ES-I3 (cell line): Measurements from ENCODE around the gene RERE.
"Not testable (repeated sequence)": the region's sequence is repeated elsewhere in the genome, so short reads cannot be mapped to it uniquely, and the experiment has no call there.

Experiments used
- H3K36me3 ChIP-seq: 2 replicates; pipeline ENCODE4 v1.6.1; 2013; ENCODE audit warnings: mild to moderate bottlenecking, low read length, control low read depth, moderate library complexity; ENCODE audit not compliant: insufficient read depth
- H3K4me1 ChIP-seq: 2 replicates; pipeline ENCODE4 v1.6.1; 2013; ENCODE audit warnings: mild to moderate bottlenecking, control low read depth, low read length; ENCODE audit not compliant: insufficient read depth
- H3K9ac ChIP-seq: 2 replicates; pipeline ENCODE4 v1.6.1; 2013; ENCODE audit warnings: low read depth, mild to moderate bottlenecking, low read length, moderate library complexity
- H3K9me3 ChIP-seq: 2 replicates; pipeline ENCODE4 v1.6.1; 2013; ENCODE audit warnings: mild to moderate bottlenecking, low read length, moderate library complexity; ENCODE audit not compliant: control insufficient read depth, insufficient read depth

RERE gene

GRCh38 chr1:8603220-8603616, 214.2 kb downstream of the RERE start:
- peaks cover 13% of the 10 kb centered on the region; the same call in 1 of the 2 replicates for H3K4me1 ChIP-seq
- no peak overlapping the region for H3K9ac ChIP-seq
- H3K9me3 ChIP-seq = no peaks in the 10 kb centered on the region
- no peaks in the 10 kb centered on the region for H3K36me3 ChIP-seq

DNA sequence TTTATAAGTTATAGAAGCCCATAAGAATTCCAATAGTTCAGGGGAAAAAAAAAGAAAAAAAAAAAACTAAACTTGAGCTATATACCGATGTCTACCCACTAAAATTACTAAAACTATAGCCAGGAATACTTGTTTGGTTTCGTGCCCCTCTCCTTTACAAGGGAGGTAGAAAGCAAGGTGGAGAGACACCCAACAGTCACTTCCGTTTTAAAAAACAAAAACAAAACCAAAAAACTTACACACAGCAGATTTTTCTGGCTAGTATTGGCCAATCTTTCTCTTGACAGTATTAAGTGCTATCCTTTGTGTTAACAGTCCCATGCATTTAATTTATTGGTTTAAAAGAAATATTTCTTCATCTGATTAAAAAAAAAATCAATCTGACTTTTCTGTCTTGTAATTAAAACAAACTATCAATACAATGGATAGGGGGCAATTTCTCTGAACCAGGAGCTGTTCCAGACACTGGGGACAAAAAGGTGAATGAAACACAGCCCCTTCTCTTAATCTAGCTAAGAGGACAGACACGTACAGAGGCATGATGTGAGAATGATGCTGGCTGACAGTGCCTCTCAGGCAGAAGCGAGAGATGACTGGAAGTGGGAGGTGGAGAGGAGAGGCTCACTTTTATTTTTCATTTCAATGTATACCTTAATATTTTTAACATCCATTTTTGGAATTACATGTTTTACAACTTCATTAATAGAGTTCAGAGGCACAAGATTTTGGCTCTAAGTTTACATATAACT, 214.8 kb downstream of the RERE start:
- no peak overlapping the region for H3K9ac ChIP-seq
- no peaks in the 10 kb centered on the region for H3K36me3 ChIP-seq
- no peaks in the 10 kb centered on the region for H3K9me3 ChIP-seq
- H3K4me1 ChIP-seq = peaks cover 18% of the 10 kb centered on the region; the same call in 1 of the 2 replicates

GRCh38 chr1:8600336-8600735, 217.1 kb downstream of the RERE start:
- Histone ChIP-seq H3K4me1 (peaks cover 21% of the 10 kb centered on the region; the same call in 1 of the 2 replicates), H3K9me3 (no peaks in the 10 kb centered on the region), H3K9ac (no peak overlapping the region), H3K36me3 (no peaks in the 10 kb centered on the region)

GRCh38 chr1:8599646-8600212, 217.7 kb downstream of the RERE start:
- no peak overlapping the region for H3K9ac ChIP-seq
- H3K9me3 ChIP-seq = no peaks in the 10 kb centered on the region
- no peaks in the 10 kb centered on the region for H3K36me3 ChIP-seq
- H3K4me1 ChIP-seq = peaks cover 21% of the 10 kb centered on the region; the same call in 1 of the 2 replicates

DNA sequence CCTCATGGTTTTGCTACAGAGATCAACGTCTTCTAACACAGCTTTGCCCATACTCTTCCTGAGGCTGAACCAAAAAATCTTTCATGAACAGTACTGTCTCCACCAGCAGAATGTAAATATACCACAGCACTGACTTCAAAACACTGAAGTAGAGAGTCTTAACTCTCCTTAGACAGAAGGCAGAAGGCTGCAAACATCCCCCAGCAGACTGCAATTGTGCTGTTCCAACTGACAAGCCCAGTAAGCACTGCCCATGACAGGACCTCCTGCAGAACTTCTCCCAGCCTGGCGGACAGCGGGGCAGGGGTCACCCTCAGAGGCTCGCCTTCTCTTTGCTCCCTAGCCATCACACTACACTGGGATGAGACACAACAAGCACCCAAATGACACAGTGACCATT, 218.7 kb downstream of the RERE start:
- Histone ChIP-seq H3K4me1 (peaks cover 17% of the 10 kb centered on the region; the same call in 1 of the 2 replicates), H3K9me3 (peaks cover 5% of the 10 kb centered on the region; the same call in 1 of the 2 replicates), H3K9ac (no peak overlapping the region), H3K36me3 (no peaks in the 10 kb centered on the region; the same call in 1 of the 2 replicates)

- H3K9ac ChIP-seq = no peak overlapping the region
- H3K4me1 ChIP-seq = peaks cover 17% of the 10 kb centered on the region; the same call in 1 of the 2 replicates
- peaks cover 7% of the 10 kb centered on the region; the same call in 1 of the 2 replicates for H3K9me3 ChIP-seq
- H3K36me3 ChIP-seq = no peaks in the 10 kb centered on the region; the same call in 1 of the 2 replicates
Measured at GRCh38 chr1:8598060-8598724, 219.2 kb downstream of the RERE start.

DNA sequence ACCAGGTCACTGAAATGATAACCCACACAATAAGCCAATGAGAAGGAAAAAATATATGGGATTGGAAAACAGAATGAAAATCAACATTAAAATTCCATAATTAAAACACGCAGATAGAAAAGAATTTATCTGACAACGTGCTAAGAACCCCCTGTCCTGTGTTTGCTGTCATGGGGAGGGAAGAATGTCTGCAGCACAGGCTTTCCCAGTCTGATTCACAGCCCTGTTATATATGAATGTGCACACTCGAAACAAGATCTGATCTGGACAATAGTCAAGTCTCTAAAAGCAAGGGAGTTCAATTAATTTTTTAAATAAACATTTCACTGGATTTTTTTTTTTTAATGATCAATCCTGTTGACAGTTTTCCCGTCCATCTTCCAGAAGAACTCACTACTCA, 220.0 kb downstream of the RERE start:
- H3K4me1 ChIP-seq = peaks cover 17% of the 10 kb centered on the region; the same call in 1 of the 2 replicates
- H3K36me3 ChIP-seq = no peaks in the 10 kb centered on the region; the same call in 1 of the 2 replicates
- no peak overlapping the region for H3K9ac ChIP-seq
- H3K9me3 ChIP-seq = peaks cover 7% of the 10 kb centered on the region; the same call in 1 of the 2 replicates

GRCh38 chr1:8595941-8596340, 221.5 kb downstream of the RERE start:
- Histone ChIP-seq H3K36me3 (no peaks in the 10 kb centered on the region; the same call in 1 of the 2 replicates), H3K4me1 (peaks cover 27% of the 10 kb centered on the region), H3K9me3 (peaks cover 7% of the 10 kb centered on the region; the same call in 1 of the 2 replicates), H3K9ac (no peak overlapping the region)

- Histone ChIP-seq H3K36me3 (no peaks in the 10 kb centered on the region; the same call in 1 of the 2 replicates), H3K4me1 (peaks cover 27% of the 10 kb centered on the region), H3K9me3 (peaks cover 7% of the 10 kb centered on the region; the same call in 1 of the 2 replicates), H3K9ac (no peak overlapping the region)
Measured at GRCh38 chr1:8595332-8595731, 222.1 kb downstream of the RERE start.

GRCh38 chr1:8593292-8593691, 224.1 kb downstream of the RERE start:
- peaks cover 18% of the 10 kb centered on the region for H3K4me1 ChIP-seq
- H3K9me3 ChIP-seq, H3K9ac ChIP-seq, H3K36me3 ChIP-seq: not testable (repeated sequence)

DNA sequence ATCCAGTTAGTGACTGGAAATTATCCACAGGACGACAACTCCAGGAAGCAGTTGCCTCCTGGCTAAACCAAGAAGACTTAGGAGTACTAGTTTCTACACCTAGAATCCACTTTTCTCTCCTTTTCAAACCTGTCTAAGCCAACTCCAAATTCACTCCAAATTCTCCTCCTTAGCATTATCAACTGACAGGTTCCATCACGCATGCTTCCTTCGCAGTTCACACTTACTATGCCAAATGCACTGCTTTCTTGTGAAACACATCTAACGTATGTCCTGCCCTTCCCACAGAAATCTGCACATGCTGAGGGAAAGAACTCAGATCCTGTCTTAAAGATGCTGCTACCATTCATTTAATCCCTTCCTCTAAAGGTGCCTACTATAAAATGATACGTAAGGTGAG, 225.9 kb downstream of the RERE start:
- Histone ChIP-seq H3K9ac (no peak overlapping the region), H3K9me3 (peaks cover 7% of the 10 kb centered on the region; the same call in 1 of the 2 replicates), H3K36me3 (no peaks in the 10 kb centered on the region; the same call in none of the 2 replicates), H3K4me1 (peaks cover 12% of the 10 kb centered on the region)

- Histone ChIP-seq H3K36me3 (no peaks in the 10 kb centered on the region; the same call in none of the 2 replicates), H3K9me3 (peaks cover 7% of the 10 kb centered on the region; the same call in 1 of the 2 replicates), H3K4me1 (peaks cover 12% of the 10 kb centered on the region), H3K9ac (no peak overlapping the region)
Measured at GRCh38 chr1:8590721-8591351, 226.6 kb downstream of the RERE start.

DNA sequence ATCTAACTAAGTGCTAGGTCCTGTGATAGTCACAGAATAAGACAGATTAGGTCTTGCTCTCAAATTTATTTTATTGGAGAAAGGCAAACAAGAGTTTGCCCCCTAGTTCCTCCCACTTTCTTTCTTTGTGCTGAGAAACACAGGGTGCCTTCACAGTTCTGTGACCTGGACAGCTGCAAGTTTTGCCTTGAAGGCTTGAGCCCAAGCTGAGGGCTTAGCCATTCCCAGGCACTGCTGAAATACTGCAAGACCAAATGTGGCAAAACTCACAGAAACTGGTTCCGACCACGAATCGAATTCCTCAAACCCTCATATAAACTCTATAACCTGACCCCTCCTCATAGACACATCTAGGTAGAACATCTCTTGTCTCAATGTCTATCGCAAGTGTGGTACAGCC, 227.9 kb downstream of the RERE start:
- peaks cover 12% of the 10 kb centered on the region for H3K4me1 ChIP-seq
- no peaks in the 10 kb centered on the region; the same call in none of the 2 replicates for H3K36me3 ChIP-seq
- H3K9me3 ChIP-seq = peaks cover 7% of the 10 kb centered on the region; the same call in 1 of the 2 replicates
- H3K9ac ChIP-seq = no peak overlapping the region

GRCh38 chr1:8587784-8588183, 229.7 kb downstream of the RERE start:
- peaks cover 12% of the 10 kb centered on the region for H3K4me1 ChIP-seq
- no peaks in the 10 kb centered on the region; the same call in 1 of the 2 replicates for H3K36me3 ChIP-seq
- H3K9ac ChIP-seq = no peak overlapping the region
- H3K9me3 ChIP-seq = no peaks in the 10 kb centered on the region
